AG09309 (cell line): Measurements from ENCODE around the gene MIOX.

Experiments used
- DNase-seq: peaks from one replicate; pipeline ENCODE4 v3.0.0-alpha.2; 2010; ENCODE audit warnings: low read depth
- H3K4me3 ChIP-seq: 2 replicates; pipeline ENCODE4 v1.5.1; 2011; ENCODE audit warnings: mild to moderate bottlenecking, low read depth, low read length, moderate library complexity; ENCODE audit not compliant: control insufficient read depth
- CTCF ChIP-seq: IDR thresholded peaks from 2 replicates; pipeline ENCODE4 v1.5.1; 2011; ENCODE audit warnings: mild to moderate bottlenecking, low read depth, low read length, inconsistent platforms; ENCODE audit not compliant: insufficient read depth, control insufficient read depth; ENCODE audit errors: missing control alignments

Gene MIOX

DNA sequence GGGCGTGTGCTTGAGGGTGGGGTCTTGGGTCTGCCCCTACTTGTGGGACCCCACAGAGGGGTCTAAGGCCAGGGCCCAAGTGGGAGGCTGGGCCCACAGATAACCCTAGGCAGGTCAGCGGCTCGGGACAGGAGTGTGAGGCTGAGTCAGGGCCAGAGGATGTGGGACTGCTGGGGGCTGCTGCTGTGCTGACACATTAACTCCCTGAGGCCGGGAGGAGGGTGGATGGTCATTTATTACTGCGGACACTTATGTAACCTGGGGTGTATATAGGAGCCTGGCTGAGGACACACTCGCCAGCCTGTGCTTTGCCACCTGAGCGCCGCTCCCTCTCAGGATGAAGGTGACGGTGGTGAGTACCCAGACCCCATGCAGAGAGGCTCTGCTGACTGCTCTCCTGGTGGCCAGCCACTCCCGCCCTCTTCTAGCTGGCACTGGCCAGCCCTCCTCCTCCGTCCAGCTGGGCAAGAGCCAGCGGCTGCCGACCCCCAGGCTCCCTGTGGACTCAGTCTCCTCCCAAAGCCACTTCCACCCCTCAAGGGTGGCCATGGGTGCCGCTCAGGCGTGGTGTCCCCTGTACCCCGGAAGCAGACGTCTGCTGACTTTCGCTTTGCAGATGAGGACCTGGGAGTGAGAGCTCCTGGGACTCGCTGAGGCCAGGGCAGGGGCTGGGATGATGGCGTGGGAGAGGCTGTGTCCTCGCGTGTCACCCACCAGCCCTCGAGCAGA, at the start of gene MIOX:
MIOX (plus strand) TSS at position 299 of the 729 bp plus-strand sequence; CDS start at position 338, 39 bp downstream.
- DNase-seq, result no peak
- TF ChIP-seq CTCF, result no peak
- no peak within 1 kb of the TSS for H3K4me3 ChIP-seq

GRCh38 chr22:50437511-50438304, 49.0 kb upstream of the MIOX start:
- no peak overlapping the region for H3K4me3 ChIP-seq

DNA sequence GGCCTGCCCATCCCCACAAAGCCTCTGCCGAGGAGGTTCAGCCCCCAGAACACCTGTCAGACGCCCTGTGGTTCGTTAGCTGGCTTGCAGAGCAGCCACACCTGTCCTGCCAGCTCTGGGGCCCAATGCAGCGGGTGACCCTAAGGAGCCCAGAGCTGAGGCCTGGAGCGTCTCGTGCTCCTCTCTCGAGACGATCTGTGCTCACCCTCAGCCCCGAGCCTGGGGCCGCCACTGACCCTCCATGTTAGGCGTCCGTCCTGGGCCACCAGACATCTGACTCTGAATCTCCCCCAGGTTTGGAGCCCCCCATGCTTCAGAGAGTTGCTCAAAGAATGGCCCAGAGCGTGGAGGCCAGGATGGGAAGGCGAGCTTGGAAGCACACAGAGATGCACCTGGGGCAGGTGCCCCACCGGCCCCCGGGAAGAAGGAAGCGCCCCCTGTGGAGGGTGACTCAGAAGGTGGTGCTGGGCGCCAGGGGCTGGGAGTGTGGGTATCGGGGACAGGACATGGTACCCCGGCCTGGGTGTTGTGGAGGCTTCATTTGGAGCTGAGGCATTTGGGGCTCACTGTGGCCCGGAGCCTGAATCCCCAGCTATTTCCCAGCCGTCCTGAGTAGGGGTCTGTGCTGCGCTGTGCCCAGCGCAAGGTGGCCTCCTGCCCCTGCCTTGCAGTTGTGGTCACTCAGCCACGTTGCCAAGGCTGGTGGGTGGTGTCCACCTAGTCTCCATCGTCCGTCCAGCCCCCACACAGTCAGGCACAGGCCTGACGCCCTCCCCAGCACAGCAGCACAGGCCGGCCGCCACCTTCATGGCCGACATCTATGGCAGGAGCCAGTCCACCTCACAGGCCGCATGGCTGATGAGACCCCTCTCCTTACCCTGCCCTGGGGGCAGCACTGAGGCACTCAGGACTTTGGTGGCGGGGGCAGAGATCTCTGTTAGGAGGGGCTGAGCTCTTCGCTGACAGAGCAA, 48.1 kb upstream of the MIOX start:
- no peak for DNase-seq
- H3K4me3 ChIP-seq, result no peak overlapping the region
- no peak for TF ChIP-seq CTCF

More at GRCh38 chr22:50437511-50438304, 49.0 kb upstream of the MIOX start:
- DNase-seq, result no peak
- TF ChIP-seq CTCF, result no peak

DNA sequence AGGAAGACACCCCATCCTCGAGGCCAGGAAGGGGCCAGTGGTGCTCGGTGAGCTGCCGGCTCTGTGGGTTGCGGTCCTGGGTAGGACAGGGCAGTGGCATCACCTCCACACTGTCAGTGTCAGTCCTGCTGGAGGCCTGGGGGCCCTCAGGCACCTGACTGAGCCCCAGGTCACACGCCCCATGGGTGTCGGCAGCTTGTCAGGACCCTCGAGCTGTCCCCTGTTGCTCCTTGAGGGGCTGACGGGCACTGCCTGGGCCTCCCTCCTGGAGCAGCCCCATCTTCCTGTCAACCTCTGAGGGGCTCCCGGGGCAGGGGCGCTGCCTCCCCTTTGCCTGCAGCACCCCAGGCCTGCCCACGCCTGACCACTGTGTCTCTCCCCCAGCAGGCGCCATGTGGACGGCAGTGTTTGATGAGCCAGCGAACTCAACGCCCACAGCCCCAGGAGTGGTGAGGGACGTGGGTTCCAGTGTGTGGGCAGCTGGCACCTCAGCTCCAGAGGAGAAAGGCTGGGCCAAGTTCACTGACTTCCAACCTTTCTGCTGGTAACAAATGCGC, 47.3 kb upstream of the MIOX start:
- no peak for TF ChIP-seq CTCF
- DNase-seq, result no peak
- H3K4me3 ChIP-seq, result no peak overlapping the region

- no peak overlapping the region for H3K4me3 ChIP-seq
- DNase-seq, result no peak
- no peak for TF ChIP-seq CTCF
These were observed 46.8 kb upstream of the MIOX start for GRCh38 chr22:50439871-50440331.

DNA sequence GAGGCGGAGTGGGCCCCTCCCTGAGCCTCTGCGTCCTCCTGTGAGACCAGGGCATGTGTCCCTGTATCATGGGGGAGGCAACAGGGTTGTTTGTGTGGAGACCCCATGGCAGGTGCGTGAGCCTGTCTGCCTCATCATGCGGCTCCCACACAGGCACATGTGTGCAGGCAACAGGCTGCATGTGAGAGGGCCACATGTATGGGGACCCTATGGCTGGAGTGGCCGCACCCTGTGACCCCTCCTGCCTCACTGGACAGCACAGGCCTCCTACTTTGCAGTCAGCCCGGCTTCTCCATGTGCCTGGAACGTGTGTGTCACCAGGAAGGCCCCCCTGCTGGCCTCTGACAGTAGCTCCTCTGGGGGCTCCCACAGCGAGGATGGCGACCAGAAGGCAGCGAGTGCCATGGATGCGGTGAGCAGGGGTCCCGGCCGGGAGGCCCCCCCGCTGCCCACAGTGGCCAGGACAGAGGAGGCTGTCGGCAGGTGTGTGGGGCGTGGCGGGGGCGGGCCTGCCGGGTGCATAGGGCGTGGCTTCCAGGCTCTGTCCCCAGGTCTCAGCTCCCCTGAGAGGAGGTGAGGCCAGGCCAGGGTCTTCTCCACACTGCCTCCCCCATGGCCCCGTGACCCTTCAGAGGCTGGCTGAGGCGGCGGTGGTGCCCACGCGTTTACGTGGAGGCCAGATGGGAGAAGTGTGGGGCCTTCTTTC, 46.0 kb upstream of the MIOX start:
- H3K4me3 ChIP-seq, result no peak overlapping the region
- TF ChIP-seq CTCF, result no peak
- no peak for DNase-seq
